Measurements from ENCODE around the gene MCF2L.

Gene MCF2L

GRCh38 chr13:113066746-113067145, 97.7 kb downstream of the MCF2L start:
- in situ Hi-C loops (cut with MboI; ENCODE audit: low sequenced_read_pairs, unreplicated experiment) = no loop called here
- DNase-seq (ENCODE audit: low spot score) = no peak
- no peak for TF ChIP-seq CTCF (IDR thresholded peaks at IDR 0.05; ENCODE audit: borderline replicate concordance, control extremely low read depth, extremely low read depth, insufficient read depth, missing control alignments)

- no peak for TF ChIP-seq CTCF (IDR thresholded peaks at IDR 0.05; ENCODE audit: borderline replicate concordance, control extremely low read depth, extremely low read depth, insufficient read depth, missing control alignments)
- no peak for DNase-seq (ENCODE audit: low spot score)
- in situ Hi-C loops (cut with MboI; ENCODE audit: low sequenced_read_pairs, unreplicated experiment) = no loop called here
These were observed 101.1 kb downstream of the MCF2L start for GRCh38 chr13:113069861-113070805.

GRCh38 chr13:113070855-113071254, 101.8 kb downstream of the MCF2L start:
- DNase-seq (ENCODE audit: low spot score) = no peak
- in situ Hi-C loops (cut with MboI; ENCODE audit: low sequenced_read_pairs, unreplicated experiment) = no loop called here
- TF ChIP-seq CTCF (IDR thresholded peaks at IDR 0.05; ENCODE audit: borderline replicate concordance, control extremely low read depth, extremely low read depth, insufficient read depth, missing control alignments) = no peak

- no peak for TF ChIP-seq CTCF (IDR thresholded peaks at IDR 0.05; ENCODE audit: borderline replicate concordance, control extremely low read depth, extremely low read depth, insufficient read depth, missing control alignments)
- no peak for DNase-seq (ENCODE audit: low spot score)
- in situ Hi-C loops (cut with MboI; ENCODE audit: low sequenced_read_pairs, unreplicated experiment) = no loop called here
These were observed 103.4 kb downstream of the MCF2L start for GRCh38 chr13:113072376-113072775.

- in situ Hi-C loops (cut with MboI; ENCODE audit: low sequenced_read_pairs, unreplicated experiment) = no loop called here
- no peak for TF ChIP-seq CTCF (IDR thresholded peaks at IDR 0.05; ENCODE audit: borderline replicate concordance, control extremely low read depth, extremely low read depth, insufficient read depth, missing control alignments)
- no peak for DNase-seq (ENCODE audit: low spot score)
These were observed 104.9 kb downstream of the MCF2L start for GRCh38 chr13:113073942-113074341.

GRCh38 chr13:113074401-113074800, 105.4 kb downstream of the MCF2L start:
- TF ChIP-seq CTCF (IDR thresholded peaks at IDR 0.05; ENCODE audit: borderline replicate concordance, control extremely low read depth, extremely low read depth, insufficient read depth, missing control alignments) = no peak
- DNase-seq (ENCODE audit: low spot score) = no peak
- in situ Hi-C loops (cut with MboI; ENCODE audit: low sequenced_read_pairs, unreplicated experiment) = no loop called here
